HuH-7.5 (cell line): ENCODE data around the gene MRI1.
"Not testable (repeated sequence)": the region's sequence is repeated elsewhere in the genome, so short reads cannot be mapped to it uniquely, and the experiment has no call there.

ENCODE experiments used
- DNase-seq: peaks from one replicate; pipeline ENCODE4 v3.0.0; 2011; ENCODE audit warnings: low spot score

MRI1 gene

GRCh38 chr19:13764101-13764807 is at the start of gene MRI1:
Gene MRI1, plus strand, starts transcription at chr19:13764522. Its CDS starts 67 bp downstream, at chr19:13764589.
- peak; percentile 97 for DNase-seq

- no peak for DNase-seq
These were observed 47.1 kb upstream of the MRI1 start for GRCh38 chr19:13717194-13717643.

- no peak for DNase-seq
These were observed 45.6 kb upstream of the MRI1 start for GRCh38 chr19:13718733-13719132.

- no peak for DNase-seq
These were observed 42.2 kb upstream of the MRI1 start for GRCh38 chr19:13722146-13722545.

GRCh38 chr19:13723206-13723605 is 41.1 kb upstream of the MRI1 start:
- DNase-seq, result no peak

GRCh38 chr19:13726323-13726722 is 38.0 kb upstream of the MRI1 start:
- no peak for DNase-seq

GRCh38 chr19:13727798-13728197 is 36.5 kb upstream of the MRI1 start:
- DNase-seq, result no peak

GRCh38 chr19:13729859-13730258 is 34.5 kb upstream of the MRI1 start:
- no peak for DNase-seq

GRCh38 chr19:13731147-13731964 is 33.0 kb upstream of the MRI1 start:
- peak; percentile 94 for DNase-seq

- DNase-seq, result no peak
These were observed 32.0 kb upstream of the MRI1 start for GRCh38 chr19:13732337-13732736.

GRCh38 chr19:13734751-13735150 is 29.6 kb upstream of the MRI1 start:
- DNase-seq, result no peak

- DNase-seq, result no peak
These were observed 26.2 kb upstream of the MRI1 start for GRCh38 chr19:13738073-13738472.

- no peak for DNase-seq
These were observed 22.4 kb upstream of the MRI1 start for GRCh38 chr19:13741893-13742292.

- no peak for DNase-seq
These were observed 21.6 kb upstream of the MRI1 start for GRCh38 chr19:13742756-13743155.

- no peak for DNase-seq
These were observed 20.1 kb upstream of the MRI1 start for GRCh38 chr19:13744174-13744573.

- no peak for DNase-seq
These were observed 17.2 kb upstream of the MRI1 start for GRCh38 chr19:13747098-13747453.

GRCh38 chr19:13748169-13748828 is 16.0 kb upstream of the MRI1 start:
- DNase-seq, result peak; percentile 53

GRCh38 chr19:13751436-13751835 is 12.9 kb upstream of the MRI1 start:
- DNase-seq, result no peak

- DNase-seq, result not testable (repeated sequence)
These were observed 10.7 kb upstream of the MRI1 start for GRCh38 chr19:13753622-13754021.

- no peak for DNase-seq
These were observed 8.1 kb upstream of the MRI1 start for GRCh38 chr19:13756210-13756609.

GRCh38 chr19:13757805-13758772 is 6.2 kb upstream of the MRI1 start:
- DNase-seq, result no peak

- DNase-seq, result no peak
These were observed 5.5 kb upstream of the MRI1 start for GRCh38 chr19:13758795-13759194.
